Right atrium auricular region (tissue), 2 donors: ENCODE results near the gene MT1E. TPM values are rescaled to one million over a fixed set of nuclear protein-coding genes. Genes with fewer than 3 reads are reported as not detected.

Experiments
- DNase-seq: peaks from one replicate; pipeline ENCODE4 v3.0.0-alpha.2; 2019; ENCODE audit warnings: low spot score
- H3K27ac ChIP-seq, 2 donors: fragments of 200-600 bp; sonication (generic); 1 replicate in 1 of 2; 2 replicates in 1 of 2; pipeline ENCODE4 v1.5.1; 2016 to 2019
- H3K27me3 ChIP-seq, 2 donors: fragments of 200-600 bp; sonication (generic); one replicate each; pipeline versions ENCODE4 v1.5.1 to v1.6.0; 2017 to 2019
- H3K36me3 ChIP-seq: fragments of 200-600 bp; sonication (generic); one replicate; pipeline ENCODE4 v1.5.1; 2016
- H3K4me1 ChIP-seq, 2 donors: fragments of 200-600 bp; sonication (generic); one replicate each; pipeline versions ENCODE4 v1.5.1 to v1.6.0; 2017 to 2019
- H3K4me3 ChIP-seq, 2 donors: fragments of 200-600 bp; sonication (generic); 1 replicate in 1 of 2; 2 replicates in 1 of 2; pipeline ENCODE4 v1.5.1; 2017 to 2019; ENCODE audit warnings: mild to moderate bottlenecking in 1 of 2, moderate library complexity in 1 of 2
- H3K9me3 ChIP-seq, 2 donors: fragments of 200-600 bp; sonication (generic); one replicate each; pipeline ENCODE4 v1.5.1; 2019
- CTCF ChIP-seq, 2 donors: fragments of 200-600 bp; sonication (generic); IDR thresholded peaks; one replicate each; pipeline ENCODE4 v1.5.1; 2019; ENCODE audit warnings: antibody characterized with exemption in 2 of 2
- total RNA-seq, 2 donors: library from RNA; depleted of rRNA; stranded (reverse); fragments of >200 nt; gene quantifications; one replicate each; pipeline ENCODE4 v1.1.0, GENCODE V29; 2016

Gene MT1E
- total RNA-seq, 2 donors from 2014 or later = 129 to 210 TPM

- Histone ChIP-seq H3K4me1 (peaks cover 0 to 10% of the 10 kb centered on the region in 2 donors), H3K36me3 (no peaks in the 10 kb centered on the region), H3K4me3 (no peak overlapping the region), H3K9me3 (no peaks in the 10 kb centered on the region), H3K27ac (no peak overlapping the region), H3K27me3 (no peaks in the 10 kb centered on the region)
- no peak for TF ChIP-seq CTCF (IDR thresholded peaks at IDR 0.05)
- no peak for DNase-seq
Measured at GRCh38 chr16:56645838-56646237, 20.3 kb downstream of the MT1E start.

- peaks cover 0 to 10% of the 10 kb centered on the region in 2 donors for H3K4me1 ChIP-seq
- no peak for DNase-seq
- H3K27ac ChIP-seq = no peak overlapping the region
- no peaks in the 10 kb centered on the region for H3K9me3 ChIP-seq
- no peaks in the 10 kb centered on the region for H3K36me3 ChIP-seq
- no peaks in the 10 kb centered on the region for H3K27me3 ChIP-seq
- no peak for TF ChIP-seq CTCF (IDR thresholded peaks at IDR 0.05)
- no peak overlapping the region for H3K4me3 ChIP-seq
Measured at GRCh38 chr16:56647641-56648431, 22.3 kb downstream of the MT1E start.

- Histone ChIP-seq H3K36me3 (no peaks in the 10 kb centered on the region), H3K27ac (no peak overlapping the region), H3K4me3 (no peak overlapping the region), H3K4me1 (no peaks in the 10 kb centered on the region), H3K27me3 (no peaks in the 10 kb centered on the region), H3K9me3 (no peaks in the 10 kb centered on the region)
- no peak for TF ChIP-seq CTCF (IDR thresholded peaks at IDR 0.05)
- no peak for DNase-seq
Measured at GRCh38 chr16:56649271-56649670, 23.7 kb downstream of the MT1E start.

GRCh38 chr16:56649820-56650219 lies 24.2 kb downstream of the MT1E start:
- Histone ChIP-seq H3K27ac (no peak overlapping the region), H3K36me3 (no peaks in the 10 kb centered on the region), H3K9me3 (no peaks in the 10 kb centered on the region), H3K27me3 (no peaks in the 10 kb centered on the region), H3K4me3 (no peak overlapping the region), H3K4me1 (no peaks in the 10 kb centered on the region)
- no peak for DNase-seq
- TF ChIP-seq CTCF (IDR thresholded peaks at IDR 0.05) = no peak

- TF ChIP-seq CTCF (IDR thresholded peaks at IDR 0.05) = no peak
- H3K4me3 ChIP-seq = no peak within 1 kb of the TSS
- no peaks in the 10 kb centered on the region for H3K4me1 ChIP-seq
- H3K9me3 ChIP-seq = no peaks in the 10 kb centered on the region
- H3K27ac ChIP-seq = no peak within 1 kb of the TSS
- no peak for DNase-seq
- H3K36me3 ChIP-seq = no peaks in the 10 kb centered on the region
- H3K27me3 ChIP-seq = no peaks in the 10 kb centered on the region
Measured at GRCh38 chr16:56651586-56651985, 26.0 kb downstream of the MT1E start, which contains the start of gene MT1B. TSS of gene MT1B (plus strand) at chr16:56651886. CDS start at chr16:56651954, 68 bp downstream.

GRCh38 chr16:56652600-56652999 lies 27.0 kb downstream of the MT1E start:
- Histone ChIP-seq H3K27ac (no peak overlapping the region), H3K4me3 (no peak overlapping the region), H3K4me1 (peaks cover 0 to 5% of the 10 kb centered on the region in 2 donors), H3K36me3 (no peaks in the 10 kb centered on the region), H3K27me3 (no peaks in the 10 kb centered on the region), H3K9me3 (no peaks in the 10 kb centered on the region)
- no peak for TF ChIP-seq CTCF (IDR thresholded peaks at IDR 0.05)
- no peak for DNase-seq
